ENCODE data around the gene PCCA.

- TF ChIP-seq CTCF (IDR thresholded peaks at IDR 0.05) (no peak), POLR2AphosphoS5 (IDR thresholded peaks at IDR 0.05) (no peak), POLR2A (IDR thresholded peaks at IDR 0.05) (no peak), EP300 (IDR thresholded peaks at IDR 0.05) (no peak)
Measured at GRCh38 chr13:100178309-100178708, 89.4 kb downstream of the PCCA start.

All from suprapubic skin (tissue), 4 donors.